HG02678 (cell line): ENCODE results near the gene ASMTL.
"Not testable (repeated sequence)": the region's sequence is repeated elsewhere in the genome, so short reads cannot be mapped to it uniquely, and the experiment has no call there.

Experiments used
- ATAC-seq: cut with Tn5 transposase; IDR thresholded peaks from one replicate; pipeline ENCODE4 v1.9.1; 2021; ENCODE audit warnings: mild to moderate bottlenecking, moderate library complexity; ENCODE audit not compliant: unreplicated experiment

ASMTL gene

GRCh38 chrX:1435241-1435895 lies 17.3 kb downstream of the ASMTL start:
- no peak for ATAC-seq

GRCh38 chrX:1434871-1435240 lies 17.9 kb downstream of the ASMTL start:
- ATAC-seq, result no peak

- no peak for ATAC-seq
Observed at GRCh38 chrX:1433646-1434357, 18.9 kb downstream of the ASMTL start.

GRCh38 chrX:1430451-1430850 lies 22.3 kb downstream of the ASMTL start:
- no peak for ATAC-seq

GRCh38 chrX:1427756-1428155 lies 25.0 kb downstream of the ASMTL start:
- ATAC-seq, result no peak

- ATAC-seq, result not testable (repeated sequence)
Observed at GRCh38 chrX:1426321-1426720, 26.4 kb downstream of the ASMTL start.

- no peak for ATAC-seq
Observed at GRCh38 chrX:1425381-1425780, 27.3 kb downstream of the ASMTL start.

- ATAC-seq, result no peak
Observed at GRCh38 chrX:1424147-1424851, 28.4 kb downstream of the ASMTL start.

- no peak for ATAC-seq
Observed at GRCh38 chrX:1423215-1423614, 29.5 kb downstream of the ASMTL start.

- no peak for ATAC-seq
Observed at GRCh38 chrX:1422135-1422465, 30.6 kb downstream of the ASMTL start.

GRCh38 chrX:1421433-1422134 lies 31.1 kb downstream of the ASMTL start:
- no peak for ATAC-seq

- no peak for ATAC-seq
Observed at GRCh38 chrX:1420371-1420770, 32.3 kb downstream of the ASMTL start.

GRCh38 chrX:1419545-1420355 lies 33.0 kb downstream of the ASMTL start:
- ATAC-seq, result no peak

GRCh38 chrX:1418901-1419544 lies 33.7 kb downstream of the ASMTL start:
- no peak for ATAC-seq

- ATAC-seq, result no peak
Observed at GRCh38 chrX:1417921-1418771, 34.6 kb downstream of the ASMTL start.

- ATAC-seq, result no peak
Observed at GRCh38 chrX:1416965-1417760, 35.5 kb downstream of the ASMTL start.

- ATAC-seq, result no peak
Observed at GRCh38 chrX:1416327-1416784, 36.4 kb downstream of the ASMTL start.

GRCh38 chrX:1412551-1413161 lies 40.1 kb downstream of the ASMTL start:
- ATAC-seq, result no peak
